HCEC 1CT (cell line): Measurements from ENCODE around the gene RALBP1.

Source experiments
- DNase-seq: peaks from one replicate; pipeline ENCODE4 v3.0.0-alpha.2; 2017

Gene RALBP1

GRCh38 chr18:9513971-9514512 lies 38.7 kb downstream of the RALBP1 start:
- DNase-seq, result peak; percentile 74

DNA sequence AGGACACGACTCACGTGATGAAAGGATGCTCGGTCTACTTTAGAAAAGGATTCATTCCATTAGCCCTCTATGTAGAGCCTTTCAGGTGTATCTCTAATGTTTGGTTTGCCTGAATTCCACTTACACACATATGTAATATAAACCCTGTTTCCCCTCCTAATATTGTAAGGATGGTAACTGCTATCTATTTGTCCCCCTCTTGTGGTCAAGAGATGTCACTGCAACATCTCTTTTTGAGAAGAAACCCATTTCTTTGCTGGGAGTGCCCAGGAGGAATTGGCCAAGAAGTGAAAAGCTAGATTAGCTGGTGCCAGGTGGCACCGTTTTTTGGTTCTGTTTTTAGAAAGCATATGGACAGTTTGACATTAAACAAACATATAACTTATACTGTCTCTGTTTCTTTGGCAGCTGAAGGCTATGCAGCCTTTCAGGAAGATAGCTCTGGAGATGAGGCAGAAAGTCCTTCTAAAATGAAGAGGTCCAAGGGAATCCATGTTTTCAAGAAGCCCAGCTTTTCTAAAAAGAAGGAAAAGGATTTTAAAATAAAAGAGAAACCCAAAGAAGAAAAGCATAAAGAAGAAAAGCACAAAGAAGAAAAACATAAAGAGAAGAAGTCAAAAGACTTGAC lies 41.2 kb downstream of the RALBP1 start:
- DNase-seq, result peak; percentile 52

- DNase-seq, result no peak
Measured at GRCh38 chr18:9517869-9518268, 42.6 kb downstream of the RALBP1 start.

- no peak for DNase-seq
Measured at GRCh38 chr18:9519399-9519798, 44.1 kb downstream of the RALBP1 start.

GRCh38 chr18:9520666-9521065 lies 45.4 kb downstream of the RALBP1 start:
- DNase-seq, result no peak

- no peak for DNase-seq
Measured at GRCh38 chr18:9521770-9522169, 46.5 kb downstream of the RALBP1 start.

DNA sequence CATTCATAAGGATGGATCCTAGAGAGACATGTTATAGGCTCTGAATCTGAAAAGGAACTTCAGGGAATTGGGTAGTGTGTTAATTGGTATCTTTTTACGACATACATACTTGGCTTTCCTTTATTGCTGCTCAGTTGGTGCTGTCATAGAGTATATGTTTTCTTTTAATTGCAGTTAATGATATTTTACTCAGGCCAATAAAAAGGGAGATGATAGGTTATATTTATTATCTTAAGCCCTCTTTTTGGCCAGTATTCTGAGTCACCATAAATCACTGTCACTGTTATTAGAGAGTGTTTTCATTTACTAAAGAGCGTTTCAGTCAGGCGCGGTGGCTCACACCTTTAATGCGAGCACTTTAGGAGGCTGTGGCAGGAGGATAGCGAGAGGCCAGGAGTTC lies 47.6 kb downstream of the RALBP1 start:
- DNase-seq, result no peak

- no peak for DNase-seq
Measured at GRCh38 chr18:9526458-9526857, 51.1 kb downstream of the RALBP1 start.

DNA sequence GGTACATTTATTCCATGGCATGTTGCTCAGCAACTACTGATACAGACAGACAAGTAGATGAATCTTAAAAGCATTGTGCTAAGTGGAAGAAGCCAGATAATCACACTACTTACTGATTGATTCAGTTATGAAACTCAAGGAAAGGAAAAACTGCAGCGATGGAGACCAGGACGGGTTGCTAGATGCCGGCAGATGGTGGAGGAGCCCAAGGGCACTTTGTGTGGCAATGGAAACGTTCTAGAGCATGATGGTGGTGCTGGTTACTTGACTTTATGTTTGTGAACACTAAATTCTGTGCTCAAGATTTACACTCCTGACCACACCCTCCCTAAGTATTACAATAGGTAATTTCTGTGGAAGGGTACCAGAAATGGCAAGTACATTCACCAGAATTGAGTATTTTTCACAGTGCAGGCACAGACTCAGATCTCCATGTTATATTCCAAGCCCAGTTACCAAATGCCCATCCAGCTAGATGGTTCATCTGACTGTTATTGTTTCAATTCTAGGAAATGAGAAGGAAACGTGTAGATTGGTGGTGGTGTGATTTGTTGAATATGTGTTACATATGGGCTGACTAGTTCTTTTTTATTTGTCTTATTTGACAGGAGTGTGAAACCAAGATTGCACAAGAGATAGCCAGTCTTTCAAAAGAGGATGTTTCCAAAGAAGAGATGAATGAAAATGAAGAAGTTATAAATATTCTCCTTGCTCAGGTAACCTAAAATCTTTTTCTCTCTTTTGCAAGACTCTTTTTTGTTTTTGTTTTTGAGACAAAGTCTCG lies 55.1 kb downstream of the RALBP1 start:
- DNase-seq, result no peak

GRCh38 chr18:9531791-9532410 lies 56.6 kb downstream of the RALBP1 start:
- DNase-seq, result no peak

DNA sequence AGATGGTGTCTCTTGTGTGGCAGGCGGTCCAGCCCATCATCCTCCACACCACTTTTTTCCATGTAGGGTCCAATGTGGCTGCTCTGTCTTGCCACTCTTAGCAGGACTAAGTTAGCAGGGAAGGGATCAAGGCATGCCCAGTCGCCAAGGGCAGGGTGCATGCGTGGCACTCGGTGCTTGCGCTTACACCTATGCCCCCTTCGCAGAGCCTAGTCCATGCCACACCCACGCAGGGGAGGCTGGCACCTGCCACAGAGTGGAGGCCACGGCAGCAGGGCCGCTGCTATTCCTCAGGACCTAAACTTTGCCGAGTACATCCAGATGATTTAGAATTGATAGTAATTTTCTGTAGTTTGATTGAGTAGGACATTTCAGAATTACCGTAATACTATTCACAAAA lies 59.5 kb downstream of the RALBP1 start:
- no peak for DNase-seq

GRCh38 chr18:9535430-9535991 lies 60.2 kb downstream of the RALBP1 start:
- peak; percentile 82 for DNase-seq

DNA sequence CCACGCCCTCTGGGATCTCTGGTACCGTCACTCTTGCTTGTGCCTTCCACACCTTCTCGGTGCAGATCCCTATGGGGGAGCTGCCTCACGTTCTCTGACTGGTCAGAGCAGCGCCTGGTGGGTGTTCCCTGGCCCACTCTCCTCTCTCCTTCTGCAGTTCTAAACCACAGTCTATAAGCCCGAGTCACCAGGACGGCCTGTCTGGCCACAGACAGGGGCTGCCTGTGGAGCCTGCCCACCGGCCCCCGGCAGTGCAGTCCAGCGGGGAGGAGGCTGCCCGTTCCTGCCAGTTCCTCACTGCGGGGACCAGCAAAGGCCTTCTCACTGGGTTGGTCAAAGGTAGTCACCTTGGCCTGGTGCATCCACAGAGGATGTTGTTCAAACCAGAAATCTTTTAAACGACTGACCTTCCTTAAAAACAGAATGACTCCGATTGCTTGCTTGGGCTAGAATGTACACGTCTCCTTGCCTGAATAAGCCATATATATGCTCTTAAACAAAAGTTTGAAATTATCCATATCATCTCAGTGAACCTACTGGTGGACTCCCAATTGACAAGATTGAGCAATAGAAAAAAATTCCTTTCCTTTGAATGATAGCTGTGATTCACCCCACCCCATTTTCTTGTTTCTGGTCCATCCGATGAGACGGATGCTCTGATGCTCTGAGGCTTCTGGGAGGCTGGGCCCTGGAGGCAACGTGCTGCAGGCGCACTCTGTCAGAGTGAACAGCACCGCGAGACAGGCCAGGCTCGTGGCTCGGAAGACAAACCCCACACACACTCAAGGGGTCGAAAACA lies 61.2 kb downstream of the RALBP1 start:
- DNase-seq, result peak; percentile 78

DNA sequence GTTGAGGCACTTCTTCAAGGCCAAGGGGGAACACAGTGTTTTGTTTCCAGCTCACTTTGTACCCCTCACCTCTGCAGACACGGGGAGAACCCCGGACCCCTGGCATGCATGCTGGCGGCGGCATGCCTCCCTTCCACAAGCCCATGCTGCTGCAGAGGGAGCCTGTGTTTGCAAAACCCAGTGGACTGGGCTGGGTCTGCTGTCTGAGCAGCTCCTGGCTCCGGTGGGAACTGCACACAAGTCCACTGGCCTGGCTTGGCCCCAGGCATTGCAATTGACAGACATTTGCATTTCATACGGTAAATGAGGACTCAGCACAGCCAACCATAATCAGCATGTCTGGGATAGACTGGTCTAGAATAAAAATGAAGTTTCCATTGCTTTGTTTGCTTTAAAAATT lies 62.4 kb downstream of the RALBP1 start:
- no peak for DNase-seq

- peak; percentile 86 for DNase-seq
Measured at GRCh38 chr18:9539283-9539682, 64.0 kb downstream of the RALBP1 start.

DNA sequence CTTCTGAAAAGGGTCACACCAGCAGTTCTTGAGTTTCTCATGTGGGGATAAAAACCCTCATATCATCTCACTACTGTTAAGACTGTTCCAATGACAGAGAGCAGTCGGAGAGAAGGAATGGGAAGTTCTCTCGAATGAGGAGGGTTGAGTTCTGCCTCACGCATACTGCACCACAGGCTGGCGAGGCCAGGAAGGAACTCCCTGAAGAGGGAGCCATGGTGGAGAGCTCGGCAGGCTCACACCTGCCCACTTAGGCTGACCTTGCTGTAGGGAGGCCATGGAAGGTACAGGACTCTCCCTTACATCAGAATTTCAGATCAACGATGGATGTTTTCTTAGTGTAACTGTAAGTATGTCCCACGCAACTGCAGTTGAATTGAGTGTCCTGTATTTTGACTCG lies 64.6 kb downstream of the RALBP1 start:
- DNase-seq, result no peak

GRCh38 chr18:9542924-9543323 lies 67.6 kb downstream of the RALBP1 start:
- no peak for DNase-seq

GRCh38 chr18:9545029-9545428 lies 69.7 kb downstream of the RALBP1 start:
- no peak for DNase-seq

GRCh38 chr18:9546468-9546867 lies 71.2 kb downstream of the RALBP1 start:
- DNase-seq, result no peak

GRCh38 chr18:9547782-9548181 lies 72.5 kb downstream of the RALBP1 start:
- DNase-seq, result no peak

- no peak for DNase-seq
Measured at GRCh38 chr18:9549405-9549804, 74.1 kb downstream of the RALBP1 start.

- DNase-seq, result no peak
Measured at GRCh38 chr18:9550429-9550828, 75.1 kb downstream of the RALBP1 start.

- DNase-seq, result no peak
Measured at GRCh38 chr18:9552191-9552590, 76.9 kb downstream of the RALBP1 start.
